Breast epithelium (tissue), 4 donors: Measurements from ENCODE around the gene S100A1. TPM values are rescaled to one million over a fixed set of nuclear protein-coding genes. Genes with fewer than 3 reads are reported as not detected.
A peak's percentile ranks its signal among the peaks of the same experiment; 100 is the strongest.
"Not testable (repeated sequence)": the region's sequence is repeated elsewhere in the genome, so short reads cannot be mapped to it uniquely, and the experiment has no call there.

Experiments
- DNase-seq, 2 donors: peaks; one replicate each; pipeline ENCODE4 v3.0.0-alpha.2; 2019; ENCODE audit warnings: low spot score in 2 of 2
- H3K27ac ChIP-seq, 2 donors: fragments of 200-600 bp; sonication (generic) in 1 of 2; one replicate each; pipeline ENCODE4 v1.5.1; 2016 to 2019; ENCODE audit warnings: mild to moderate bottlenecking in 1 of 2
- H3K27me3 ChIP-seq, 2 donors: fragments of 200-600 bp; sonication (generic) in 1 of 2; one replicate each; pipeline versions ENCODE4 v1.5.1 to v1.6.0; 2017 to 2019; ENCODE audit warnings: control low read depth in 1 of 2, mild to moderate bottlenecking in 1 of 2
- H3K36me3 ChIP-seq: fragments of 200-600 bp; one replicate; pipeline ENCODE4 v1.5.1; 2019
- H3K4me1 ChIP-seq, 2 donors: fragments of 200-600 bp; sonication (generic); one replicate each; pipeline ENCODE4 v1.5.1; 2016 to 2019; ENCODE audit warnings: control low read depth in 1 of 2
- H3K4me3 ChIP-seq, 3 donors: fragments of 200-600 bp; sonication (generic); 1 replicate in 2 of 3; 2 replicates in 1 of 3; pipeline ENCODE4 v1.5.1; 2016 to 2019; ENCODE audit warnings: mild to moderate bottlenecking in 3 of 3, moderate library complexity in 2 of 3
- H3K9me3 ChIP-seq, 2 donors: fragments of 200-600 bp; sonication (generic) in 1 of 2; one replicate each; pipeline ENCODE4 v1.5.1; 2016 to 2019; ENCODE audit warnings: control low read depth in 1 of 2
- POLR2A ChIP-seq: fragments of 450-650 bp; IDR thresholded peaks from one replicate; pipeline ENCODE4 v1.6.1; 2016; ENCODE audit warnings: antibody characterized with exemption, mild to moderate bottlenecking, moderate library complexity
- POLR2AphosphoS5 ChIP-seq, 3 donors: sonication (generic); formaldehyde crosslinking; IDR thresholded peaks; one replicate each; pipeline ENCODE4 v1.6.1; 2017; ENCODE audit warnings: antibody characterized with exemption in 3 of 3
- intact Hi-C: fragments of 100-400 bp; cut with DNase I; formaldehyde crosslinking; loops from one replicate; pipeline ENCODE4 v1.15.1; 2023; ENCODE audit warnings: low total_unique reads
- total RNA-seq, 3 donors: library from RNA; depleted of rRNA; stranded (reverse); fragments of >200 nt; gene quantifications; one replicate each; pipeline ENCODE4 v1.1.0, GENCODE V29; 2016
- TF ChIP-seq, protein P1 (sequence below), 3 donors: fragments of 450-650 bp; IDR thresholded peaks; one replicate each; pipeline ENCODE4 v1.5.1; 2016 to 2017; ENCODE audit warnings: antibody characterized with exemption in 3 of 3, mild to moderate bottlenecking in 3 of 3, moderate library complexity in 3 of 3

The S100A1 gene
- 10 to 100 TPM in 2 of 3 donors, 1 to 10 TPM in 1; 6.1 to 40.0 (median 28.5) TPM for total RNA-seq

GRCh38 chr1:153627715-153628626 lies at the start of gene S100A1:
S100A1 (plus strand) TSS chr1:153628434; CDS start chr1:153630522, 2,088 bp downstream.
- TF ChIP-seq, protein P1, sequence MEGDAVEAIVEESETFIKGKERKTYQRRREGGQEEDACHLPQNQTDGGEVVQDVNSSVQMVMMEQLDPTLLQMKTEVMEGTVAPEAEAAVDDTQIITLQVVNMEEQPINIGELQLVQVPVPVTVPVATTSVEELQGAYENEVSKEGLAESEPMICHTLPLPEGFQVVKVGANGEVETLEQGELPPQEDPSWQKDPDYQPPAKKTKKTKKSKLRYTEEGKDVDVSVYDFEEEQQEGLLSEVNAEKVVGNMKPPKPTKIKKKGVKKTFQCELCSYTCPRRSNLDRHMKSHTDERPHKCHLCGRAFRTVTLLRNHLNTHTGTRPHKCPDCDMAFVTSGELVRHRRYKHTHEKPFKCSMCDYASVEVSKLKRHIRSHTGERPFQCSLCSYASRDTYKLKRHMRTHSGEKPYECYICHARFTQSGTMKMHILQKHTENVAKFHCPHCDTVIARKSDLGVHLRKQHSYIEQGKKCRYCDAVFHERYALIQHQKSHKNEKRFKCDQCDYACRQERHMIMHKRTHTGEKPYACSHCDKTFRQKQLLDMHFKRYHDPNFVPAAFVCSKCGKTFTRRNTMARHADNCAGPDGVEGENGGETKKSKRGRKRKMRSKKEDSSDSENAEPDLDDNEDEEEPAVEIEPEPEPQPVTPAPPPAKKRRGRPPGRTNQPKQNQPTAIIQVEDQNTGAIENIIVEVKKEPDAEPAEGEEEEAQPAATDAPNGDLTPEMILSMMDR (IDR thresholded peaks at IDR 0.05) = peak in 2 of 3 donors; percentile 12 to 43
- TF ChIP-seq POLR2A = no peak
- Histone ChIP-seq H3K4me1 (peaks cover 0 to 3% of the 10 kb centered on the region in 2 donors), H3K36me3 (no peaks in the 10 kb centered on the region), H3K4me3 (peak within 1 kb of the TSS; percentile 56 to 74 (median 61)), H3K27me3 (no peaks in the 10 kb centered on the region), H3K27ac (peak within 1 kb of the TSS; percentile 96 to 97), H3K9me3 (no peaks in the 10 kb centered on the region)
- intact Hi-C loops = loop anchor here (10.0 kb wide), 1 partner anchor 53 kb away; no protein-coding TSS in a partner anchor
- peak; percentile 68 to 73 for DNase-seq

DNA sequence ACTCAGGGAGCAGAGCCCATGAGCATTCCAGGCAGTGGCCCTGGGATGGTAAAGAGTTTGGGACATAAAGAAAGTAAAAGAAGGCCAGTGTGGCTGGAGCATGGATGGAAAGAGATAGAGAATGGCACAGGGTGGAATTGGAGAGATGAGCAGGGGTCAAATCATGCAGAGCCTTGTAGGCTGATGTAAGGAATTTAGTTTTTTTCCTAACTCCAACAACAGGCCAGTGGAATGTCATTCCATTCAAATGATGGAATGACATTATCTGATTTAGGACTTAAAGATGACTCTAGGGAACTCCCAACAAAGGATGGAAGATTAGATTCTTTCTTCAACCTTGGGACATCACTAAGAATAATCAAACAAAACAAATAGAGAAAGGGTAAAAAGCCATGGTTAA lies 49.7 kb upstream of the S100A1 start:
- no peaks in the 10 kb centered on the region for H3K4me1 ChIP-seq
- intact Hi-C loops = loop anchor here (10.0 kb wide), 1 partner anchor 46 kb away; the partner anchor contains the start of genes S100A1 and S100A13
- no peak for DNase-seq
- H3K27me3 ChIP-seq = no peaks in the 10 kb centered on the region
- TF ChIP-seq, protein P1 (IDR thresholded peaks at IDR 0.05) = no peak
- TF ChIP-seq POLR2AphosphoS5 (IDR thresholded peaks at IDR 0.05) (no peak), POLR2A (no peak)
- no peaks in the 10 kb centered on the region for H3K36me3 ChIP-seq
- no peak overlapping the region for H3K4me3 ChIP-seq
- H3K27ac ChIP-seq = no peak overlapping the region
- H3K9me3 ChIP-seq = no peaks in the 10 kb centered on the region

DNA sequence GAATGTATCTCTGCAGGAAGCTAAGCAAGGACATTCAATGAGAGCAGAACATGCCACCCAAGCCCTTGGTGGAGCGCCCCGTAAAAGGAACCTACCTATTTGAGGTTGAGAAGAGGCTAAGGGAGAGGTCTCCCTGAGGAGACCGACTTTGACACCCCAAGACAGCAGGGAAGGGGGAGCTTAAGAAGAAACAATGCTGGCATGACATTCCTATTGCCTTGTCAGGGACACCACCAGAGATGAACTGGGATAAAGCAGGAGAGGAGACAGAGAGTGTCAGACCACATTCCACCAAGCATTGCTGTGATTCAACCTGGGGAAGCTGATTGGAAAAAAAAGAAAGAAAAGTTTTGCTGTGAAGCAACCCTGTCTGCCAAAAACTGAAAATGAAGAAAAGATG lies 49.3 kb upstream of the S100A1 start:
- Histone ChIP-seq H3K36me3 (no peaks in the 10 kb centered on the region), H3K27ac (no peak overlapping the region), H3K9me3 (no peaks in the 10 kb centered on the region), H3K27me3 (no peaks in the 10 kb centered on the region), H3K4me1 (no peaks in the 10 kb centered on the region), H3K4me3 (no peak overlapping the region)
- intact Hi-C loops = loop anchor here (10.0 kb wide), 1 partner anchor 46 kb away; the partner anchor contains the start of genes S100A1 and S100A13
- no peak for DNase-seq
- TF ChIP-seq, protein P1 (IDR thresholded peaks at IDR 0.05) = no peak

GRCh38 chr1:153582836-153583235 lies 45.4 kb upstream of the S100A1 start:
- H3K27ac ChIP-seq, H3K27me3 ChIP-seq, H3K4me3 ChIP-seq, H3K4me1 ChIP-seq, H3K9me3 ChIP-seq, H3K36me3 ChIP-seq, intact Hi-C loops: not testable (repeated sequence)
- peak in 1 of 2 donors; percentile 43 for DNase-seq

DNA sequence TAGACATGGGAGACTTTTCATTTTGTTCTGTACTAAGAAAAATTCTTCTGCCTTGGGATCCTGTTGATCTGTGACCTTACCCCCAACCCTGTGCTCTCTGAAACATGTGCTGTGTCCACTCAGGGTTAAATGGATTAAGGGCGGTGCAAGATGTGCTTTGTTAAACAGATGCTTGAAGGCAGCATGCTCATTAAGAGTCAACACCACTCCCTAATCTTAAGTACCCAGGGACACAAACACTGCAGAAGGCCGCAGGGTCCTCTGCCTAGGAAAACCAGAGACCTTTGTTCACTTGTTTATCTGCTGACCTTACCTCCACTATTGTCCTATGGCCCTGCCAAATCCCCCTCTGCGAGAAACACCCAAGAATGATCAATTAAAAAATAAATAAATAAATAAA lies 44.7 kb upstream of the S100A1 start:
- H3K36me3 ChIP-seq, intact Hi-C loops, H3K27me3 ChIP-seq, DNase-seq, H3K4me1 ChIP-seq, H3K4me3 ChIP-seq, H3K27ac ChIP-seq, H3K9me3 ChIP-seq: not testable (repeated sequence)

GRCh38 chr1:153583976-153584375 lies 44.3 kb upstream of the S100A1 start:
- no peak for TF ChIP-seq POLR2AphosphoS5 (IDR thresholded peaks at IDR 0.05)
- no peak for TF ChIP-seq POLR2A
- TF ChIP-seq, protein P1 (IDR thresholded peaks at IDR 0.05) = no peak
- no peaks in the 10 kb centered on the region for H3K4me1 ChIP-seq
- intact Hi-C loops = no loop called here

More at GRCh38 chr1:153583976-153584375, 44.3 kb upstream of the S100A1 start:
- DNase-seq = no peak
- H3K27me3 ChIP-seq = no peaks in the 10 kb centered on the region
- no peaks in the 10 kb centered on the region for H3K36me3 ChIP-seq
- no peak overlapping the region for H3K4me3 ChIP-seq
- H3K27ac ChIP-seq = no peak overlapping the region
- no peaks in the 10 kb centered on the region for H3K9me3 ChIP-seq
